HFF-Myc (cell line): ENCODE results near the gene CADPS.

Experiments used
- DNase-seq: peaks from one replicate; pipeline ENCODE4 v3.0.0-alpha.2; 2011; ENCODE audit warnings: low read depth; ENCODE audit errors: extremely low read depth
- H3K4me3 ChIP-seq: replicated peaks from 2 replicates; pipeline ENCODE4 v1.5.1; 2011; ENCODE audit warnings: low read depth, mild to moderate bottlenecking, control low read depth, low read length
- TF ChIP-seq, protein P1 (sequence below): IDR thresholded peaks from 2 replicates; pipeline ENCODE4 v1.5.1; 2012; ENCODE audit warnings: mild to moderate bottlenecking, low read depth, low read length, control low read depth; ENCODE audit errors: missing control alignments

CADPS gene

DNA sequence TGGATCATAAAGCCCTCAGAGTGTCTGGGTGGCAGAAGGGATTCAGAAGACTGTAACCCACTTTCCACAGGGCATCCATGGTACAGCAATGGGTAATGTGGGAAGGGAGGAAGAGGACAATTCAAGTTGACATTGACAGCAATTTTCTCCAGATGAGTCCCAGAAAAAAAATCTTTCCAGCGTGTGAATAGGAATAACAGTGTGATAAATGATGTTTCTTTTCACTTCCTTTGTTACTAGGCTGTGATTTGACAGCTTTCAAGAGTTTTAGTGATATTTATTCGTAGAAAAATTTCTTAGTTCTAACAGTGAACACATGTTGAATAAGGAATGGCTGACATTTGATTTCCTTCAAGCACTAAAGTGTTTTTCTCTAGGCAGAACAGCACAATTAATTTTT is 186.4 kb downstream of the CADPS start:
- no peak for DNase-seq
- TF ChIP-seq, protein P1, sequence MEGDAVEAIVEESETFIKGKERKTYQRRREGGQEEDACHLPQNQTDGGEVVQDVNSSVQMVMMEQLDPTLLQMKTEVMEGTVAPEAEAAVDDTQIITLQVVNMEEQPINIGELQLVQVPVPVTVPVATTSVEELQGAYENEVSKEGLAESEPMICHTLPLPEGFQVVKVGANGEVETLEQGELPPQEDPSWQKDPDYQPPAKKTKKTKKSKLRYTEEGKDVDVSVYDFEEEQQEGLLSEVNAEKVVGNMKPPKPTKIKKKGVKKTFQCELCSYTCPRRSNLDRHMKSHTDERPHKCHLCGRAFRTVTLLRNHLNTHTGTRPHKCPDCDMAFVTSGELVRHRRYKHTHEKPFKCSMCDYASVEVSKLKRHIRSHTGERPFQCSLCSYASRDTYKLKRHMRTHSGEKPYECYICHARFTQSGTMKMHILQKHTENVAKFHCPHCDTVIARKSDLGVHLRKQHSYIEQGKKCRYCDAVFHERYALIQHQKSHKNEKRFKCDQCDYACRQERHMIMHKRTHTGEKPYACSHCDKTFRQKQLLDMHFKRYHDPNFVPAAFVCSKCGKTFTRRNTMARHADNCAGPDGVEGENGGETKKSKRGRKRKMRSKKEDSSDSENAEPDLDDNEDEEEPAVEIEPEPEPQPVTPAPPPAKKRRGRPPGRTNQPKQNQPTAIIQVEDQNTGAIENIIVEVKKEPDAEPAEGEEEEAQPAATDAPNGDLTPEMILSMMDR: no peak
- H3K4me3 ChIP-seq: no peak overlapping the region

DNA sequence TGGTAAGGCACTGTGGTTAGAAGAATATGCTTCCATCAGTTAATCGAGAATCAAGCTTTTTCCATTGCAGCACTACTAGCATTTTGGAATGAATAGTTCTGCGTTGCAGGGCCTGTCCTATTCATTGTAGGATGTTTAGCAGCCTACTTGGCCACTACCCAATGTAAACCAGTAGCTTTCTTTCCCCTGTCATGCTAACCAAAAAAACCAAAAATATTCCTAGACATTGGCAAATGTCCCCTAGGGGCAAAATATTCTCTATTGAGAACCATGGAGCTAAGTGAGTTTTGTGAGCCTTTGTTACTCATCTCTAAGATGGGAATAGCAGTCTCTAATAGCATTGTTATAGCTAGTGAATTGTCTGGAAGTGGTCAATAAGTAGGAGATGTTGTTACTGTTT is 187.2 kb downstream of the CADPS start:
- H3K4me3 ChIP-seq: no peak overlapping the region
- TF ChIP-seq, protein P1: no peak
- no peak for DNase-seq

DNA sequence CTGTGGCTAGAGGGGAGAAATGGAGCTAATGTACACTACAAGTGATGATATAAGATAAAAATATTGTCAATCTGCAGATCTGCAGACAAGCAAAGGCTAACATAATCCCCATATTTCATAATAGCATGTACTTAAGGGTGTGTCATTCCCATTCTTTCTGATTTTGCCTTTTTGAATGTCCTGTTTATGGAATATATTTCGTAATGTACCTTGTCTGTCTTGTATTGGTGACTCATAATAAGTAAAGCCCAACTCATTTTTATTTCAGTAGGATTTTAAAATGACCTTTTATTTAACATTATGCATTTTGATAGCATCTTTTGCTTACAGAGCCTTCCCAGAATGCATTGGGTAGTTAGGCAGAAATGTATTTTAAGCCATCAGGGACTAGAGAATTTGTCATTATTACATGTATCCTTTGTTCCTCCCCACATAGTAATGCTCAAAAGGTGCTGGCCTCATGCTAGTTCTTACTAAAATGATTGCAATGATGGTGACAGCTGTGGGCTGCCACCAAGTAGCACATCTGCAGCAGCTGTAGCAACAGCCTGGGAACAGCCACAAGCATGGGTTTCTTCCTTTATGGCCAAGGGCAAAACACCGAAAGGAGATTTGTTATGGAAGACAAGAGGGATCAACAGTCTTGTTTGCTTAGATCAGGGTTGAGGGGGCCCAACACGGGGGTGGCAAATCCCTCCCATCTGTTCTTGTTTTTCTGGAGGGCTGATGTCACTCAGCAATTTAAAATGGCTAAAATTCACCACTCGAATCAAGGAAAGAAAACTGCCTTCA is 188.5 kb downstream of the CADPS start:
- H3K4me3 ChIP-seq: no peak overlapping the region
- TF ChIP-seq, protein P1: no peak
- DNase-seq: no peak

GRCh38 chr3:62682826-62683225 is 192.4 kb downstream of the CADPS start:
- TF ChIP-seq, protein P1: no peak
- no peak overlapping the region for H3K4me3 ChIP-seq
- DNase-seq: no peak

DNA sequence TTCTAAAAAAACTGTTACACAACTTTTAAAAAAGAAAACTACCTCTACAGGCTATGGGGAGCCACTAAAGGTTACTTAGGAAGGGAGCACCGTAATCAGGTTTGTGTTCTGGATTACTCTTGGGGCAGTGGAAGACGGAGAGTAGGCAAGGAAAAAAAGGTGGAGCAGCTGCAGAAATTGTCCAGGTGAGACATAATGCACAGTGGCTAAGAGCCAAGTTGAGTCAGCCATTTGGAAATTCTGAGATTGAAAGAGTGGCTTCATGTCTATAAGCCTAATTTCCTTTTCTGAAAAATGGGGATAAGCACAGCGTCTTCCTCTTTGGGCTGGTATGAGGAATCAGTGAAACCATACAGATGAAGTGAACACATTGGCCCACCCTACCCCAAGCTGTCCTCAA is 195.2 kb downstream of the CADPS start:
- H3K4me3 ChIP-seq: no peak overlapping the region
- DNase-seq: no peak
- TF ChIP-seq, protein P1: no peak

DNA sequence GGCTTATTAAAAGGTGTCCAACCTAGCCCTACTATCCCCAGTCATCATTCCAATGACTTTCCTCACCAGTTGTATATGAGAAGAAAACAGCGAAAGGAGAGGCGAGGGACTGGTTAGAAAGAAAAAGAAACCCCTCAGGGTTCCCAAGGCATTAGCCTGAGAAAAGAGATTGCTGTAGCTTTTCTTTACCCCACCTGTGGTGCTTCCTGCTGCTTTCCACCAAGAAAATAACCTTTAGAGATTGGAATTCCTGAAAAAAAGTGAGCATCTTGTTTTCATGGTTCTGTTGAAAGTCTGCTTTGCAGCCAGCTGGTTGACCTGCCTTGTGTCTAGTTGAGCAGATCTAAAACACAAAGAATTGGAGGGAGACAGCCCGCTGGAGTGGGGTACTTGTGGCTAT is 196.4 kb downstream of the CADPS start:
- TF ChIP-seq, protein P1: no peak
- H3K4me3 ChIP-seq: no peak overlapping the region
- no peak for DNase-seq

GRCh38 chr3:62677926-62678325 is 197.3 kb downstream of the CADPS start:
- TF ChIP-seq, protein P1: no peak
- no peak for DNase-seq
- H3K4me3 ChIP-seq: no peak overlapping the region
